Measurements from ENCODE around the gene NDUFS8.
A peak's percentile ranks its signal among the peaks of the same experiment; 100 is the strongest.

The NDUFS8 gene

GRCh38 chr11:68038718-68039525 is 8.4 kb downstream of the NDUFS8 start, which contains the start of gene TCIRG1:
Gene TCIRG1, plus strand, starts transcription at chr11:68039025. Its CDS starts 2,247 bp downstream, at chr11:68041272.
- Histone ChIP-seq H3K9ac (ENCODE audit: low read length in 2 of 2) (peak within 1 kb of the TSS; percentile 92 to 93), H3K36me3 (ENCODE audit: control insufficient read depth in 2 of 2, insufficient read depth in 2 of 2, low read length in 2 of 2) (peaks cover 4 to 8% of the 10 kb centered on the region in 2 donors), H3K4me1 (ENCODE audit: control insufficient read depth, insufficient read depth, low read length) (peaks cover 52% of the 10 kb centered on the region), H3K27ac (ENCODE audit: low read length) (peak within 1 kb of the TSS; percentile 86), H3K27me3 (ENCODE audit: control insufficient read depth in 1 of 2, insufficient read depth in 2 of 2, low read length in 2 of 2) (no peaks in the 10 kb centered on the region), H3K9me3 (ENCODE audit: control insufficient read depth in 2 of 2, low read length in 2 of 2) (no peaks in the 10 kb centered on the region), H3K4me3 (ENCODE audit: low read length in 2 of 2) (peak within 1 kb of the TSS; percentile 79 to 82)

GRCh38 chr11:68039526-68040086 is 9.1 kb downstream of the NDUFS8 start:
- H3K27ac ChIP-seq (ENCODE audit: low read length) = peak overlapping the region; percentile 86
- peaks cover 52% of the 10 kb centered on the region for H3K4me1 ChIP-seq (ENCODE audit: control insufficient read depth, insufficient read depth, low read length)
- peak overlapping the region; percentile 79 to 82 for H3K4me3 ChIP-seq (ENCODE audit: low read length in 2 of 2)
- H3K27me3 ChIP-seq (ENCODE audit: control insufficient read depth in 1 of 2, insufficient read depth in 2 of 2, low read length in 2 of 2) = no peaks in the 10 kb centered on the region
- peaks cover 0 to 7% of the 10 kb centered on the region in 2 donors for H3K36me3 ChIP-seq (ENCODE audit: control insufficient read depth in 2 of 2, insufficient read depth in 2 of 2, low read length in 2 of 2)
- H3K9me3 ChIP-seq (ENCODE audit: control insufficient read depth in 2 of 2, low read length in 2 of 2) = no peaks in the 10 kb centered on the region
- peak overlapping the region; percentile 92 to 93 for H3K9ac ChIP-seq (ENCODE audit: low read length in 2 of 2)

GRCh38 chr11:68040101-68040956 is 9.8 kb downstream of the NDUFS8 start:
- H3K4me3 ChIP-seq (ENCODE audit: low read length in 2 of 2) = peak overlapping the region; percentile 79 to 82
- peaks cover 0 to 14% of the 10 kb centered on the region in 2 donors for H3K36me3 ChIP-seq (ENCODE audit: control insufficient read depth in 2 of 2, insufficient read depth in 2 of 2, low read length in 2 of 2)
- H3K9ac ChIP-seq (ENCODE audit: low read length in 2 of 2) = peak overlapping the region; percentile 78 to 93
- no peaks in the 10 kb centered on the region for H3K9me3 ChIP-seq (ENCODE audit: control insufficient read depth in 2 of 2, low read length in 2 of 2)
- H3K4me1 ChIP-seq (ENCODE audit: control insufficient read depth, insufficient read depth, low read length) = peaks cover 52% of the 10 kb centered on the region
- H3K27ac ChIP-seq (ENCODE audit: low read length) = peak overlapping the region; percentile 86
- H3K27me3 ChIP-seq (ENCODE audit: control insufficient read depth in 1 of 2, insufficient read depth in 2 of 2, low read length in 2 of 2) = no peaks in the 10 kb centered on the region

DNA sequence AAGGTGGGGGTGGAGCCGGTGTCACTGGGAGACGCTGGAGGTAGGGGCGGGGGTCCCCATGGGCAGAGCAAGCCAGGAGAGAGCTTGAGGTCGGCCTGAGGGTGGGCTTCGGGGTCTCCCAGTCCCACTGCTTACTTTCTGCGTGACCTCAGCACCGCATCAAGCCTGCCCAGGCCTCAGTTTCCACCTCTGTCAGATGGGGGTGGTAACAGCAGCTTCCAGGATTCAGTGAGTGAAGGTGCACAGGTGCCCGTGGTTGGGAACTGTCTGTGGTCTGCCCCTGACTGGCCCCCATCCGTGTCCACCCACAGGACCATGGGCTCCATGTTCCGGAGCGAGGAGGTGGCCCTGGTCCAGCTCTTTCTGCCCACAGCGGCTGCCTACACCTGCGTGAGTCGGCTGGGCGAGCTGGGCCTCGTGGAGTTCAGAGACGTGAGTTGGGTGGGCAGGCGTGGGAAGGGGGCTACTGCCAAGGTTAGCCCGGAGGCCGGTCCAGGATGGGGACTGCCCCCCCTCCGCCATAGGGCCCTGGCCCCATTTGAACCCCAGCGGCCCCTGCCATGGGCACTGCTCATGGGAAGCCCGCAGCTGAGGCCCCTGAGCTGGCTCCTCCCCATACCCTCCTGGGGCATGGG is 10.6 kb downstream of the NDUFS8 start:
- Histone ChIP-seq H3K4me3 (ENCODE audit: low read length in 2 of 2) (peak overlapping the region; percentile 79 to 82), H3K36me3 (ENCODE audit: control insufficient read depth in 2 of 2, insufficient read depth in 2 of 2, low read length in 2 of 2) (peaks cover under 1 to 14% of the 10 kb centered on the region in 2 donors), H3K4me1 (ENCODE audit: control insufficient read depth, insufficient read depth, low read length) (peaks cover 52% of the 10 kb centered on the region), H3K9me3 (ENCODE audit: control insufficient read depth in 2 of 2, low read length in 2 of 2) (no peaks in the 10 kb centered on the region), H3K27ac (ENCODE audit: low read length) (peak overlapping the region; percentile 86), H3K9ac (ENCODE audit: low read length in 2 of 2) (peak overlapping the region; percentile 78 to 93), H3K27me3 (ENCODE audit: control insufficient read depth in 1 of 2, insufficient read depth in 2 of 2, low read length in 2 of 2) (no peaks in the 10 kb centered on the region)

DNA sequence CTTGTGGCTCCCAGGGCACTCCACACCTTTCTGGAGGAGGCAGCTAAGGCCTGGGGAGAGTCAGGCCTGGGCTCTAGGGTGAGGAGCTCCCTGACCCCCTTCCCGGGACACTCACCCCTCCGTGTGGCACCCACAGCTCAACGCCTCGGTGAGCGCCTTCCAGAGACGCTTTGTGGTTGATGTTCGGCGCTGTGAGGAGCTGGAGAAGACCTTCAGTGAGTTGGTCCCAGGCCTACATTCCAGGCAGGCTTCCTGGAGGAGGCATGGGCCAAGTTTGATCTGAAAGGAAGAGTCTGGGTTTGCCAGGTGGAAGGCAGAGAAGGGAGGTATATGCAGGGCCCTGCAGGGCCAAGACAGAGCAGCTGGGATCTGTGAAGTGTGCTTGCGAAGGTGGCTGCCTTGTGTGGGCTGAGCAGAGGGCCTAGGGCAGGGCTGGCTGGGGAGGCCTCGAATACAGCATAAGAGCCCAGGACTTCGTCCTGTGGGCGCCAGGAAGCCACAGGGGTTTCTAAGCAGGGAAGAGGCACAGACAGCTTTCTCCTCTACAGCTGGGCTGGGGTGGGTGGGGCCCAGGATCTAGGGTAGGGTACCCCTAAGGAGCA is 11.2 kb downstream of the NDUFS8 start:
- Histone ChIP-seq H3K9ac (ENCODE audit: low read length in 2 of 2) (no peak overlapping the region), H3K4me1 (ENCODE audit: control insufficient read depth, insufficient read depth, low read length) (peaks cover 52% of the 10 kb centered on the region), H3K36me3 (ENCODE audit: control insufficient read depth in 2 of 2, insufficient read depth in 2 of 2, low read length in 2 of 2) (peaks cover 5 to 14% of the 10 kb centered on the region in 2 donors), H3K4me3 (ENCODE audit: low read length in 2 of 2) (no peak overlapping the region), H3K27ac (ENCODE audit: low read length) (peak overlapping the region; percentile 86), H3K27me3 (ENCODE audit: control insufficient read depth in 1 of 2, insufficient read depth in 2 of 2, low read length in 2 of 2) (no peaks in the 10 kb centered on the region), H3K9me3 (ENCODE audit: control insufficient read depth in 2 of 2, low read length in 2 of 2) (no peaks in the 10 kb centered on the region)

DNA sequence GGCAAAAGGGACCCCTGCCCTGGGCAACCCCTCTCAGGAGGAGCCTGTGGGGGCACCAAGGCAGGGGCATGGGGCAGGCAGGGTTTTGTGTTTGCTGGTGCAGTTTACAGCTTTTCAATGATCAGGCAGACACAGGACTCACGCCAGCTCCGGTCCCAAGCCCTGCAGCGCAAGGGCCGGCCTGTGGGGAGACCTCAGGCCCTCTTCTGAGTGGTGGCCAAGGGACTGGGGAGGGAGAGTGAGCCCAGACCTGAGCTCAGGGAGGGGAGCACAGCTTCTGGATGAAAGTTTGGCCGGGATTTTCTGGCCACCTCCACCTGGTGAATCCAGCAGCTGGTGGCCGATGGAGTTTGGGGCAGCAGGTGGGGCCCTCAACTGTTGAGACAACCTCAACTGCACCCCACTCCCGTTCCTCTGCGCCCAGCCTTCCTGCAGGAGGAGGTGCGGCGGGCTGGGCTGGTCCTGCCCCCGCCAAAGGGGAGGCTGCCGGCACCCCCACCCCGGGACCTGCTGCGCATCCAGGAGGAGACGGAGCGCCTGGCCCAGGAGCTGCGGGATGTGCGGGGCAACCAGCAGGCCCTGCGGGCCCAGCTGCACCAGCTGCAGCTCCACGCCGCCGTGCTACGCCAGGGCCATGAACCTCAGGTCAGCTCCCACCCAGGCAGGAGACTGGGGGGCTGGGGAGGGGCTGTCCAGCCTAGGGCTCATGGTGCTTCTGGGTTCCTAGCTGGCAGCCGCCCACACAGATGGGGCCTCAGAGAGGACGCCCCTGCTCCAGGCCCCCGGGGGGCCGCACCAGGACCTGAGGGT is 11.9 kb downstream of the NDUFS8 start:
- H3K9me3 ChIP-seq (ENCODE audit: control insufficient read depth in 2 of 2, low read length in 2 of 2) = no peaks in the 10 kb centered on the region

DNA sequence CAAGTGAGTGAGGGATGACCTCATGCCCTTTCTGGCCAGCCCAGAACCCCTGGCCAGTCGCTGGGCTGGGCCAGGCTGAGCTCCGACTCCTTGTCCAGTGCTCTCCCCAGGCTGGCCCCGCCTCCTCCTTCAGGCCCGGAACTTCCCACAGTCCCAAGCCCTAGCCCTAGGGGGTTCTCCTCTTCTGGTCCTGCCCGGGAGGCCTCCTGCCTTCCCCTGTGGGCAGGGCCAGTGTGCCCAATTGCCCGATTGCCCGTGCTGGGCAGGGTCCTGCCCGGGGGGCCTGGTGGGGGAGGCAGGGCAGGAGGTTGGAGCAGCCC is 12.5 kb downstream of the NDUFS8 start:
- Histone ChIP-seq H3K4me1 (ENCODE audit: control insufficient read depth, insufficient read depth, low read length) (peaks cover 42% of the 10 kb centered on the region), H3K4me3 (ENCODE audit: low read length in 2 of 2) (no peak overlapping the region), H3K9ac (ENCODE audit: low read length in 2 of 2) (no peak overlapping the region), H3K9me3 (ENCODE audit: control insufficient read depth in 2 of 2, low read length in 2 of 2) (no peaks in the 10 kb centered on the region), H3K36me3 (ENCODE audit: control insufficient read depth in 2 of 2, insufficient read depth in 2 of 2, low read length in 2 of 2) (peaks cover 5 to 17% of the 10 kb centered on the region in 2 donors), H3K27me3 (ENCODE audit: control insufficient read depth in 1 of 2, insufficient read depth in 2 of 2, low read length in 2 of 2) (no peaks in the 10 kb centered on the region), H3K27ac (ENCODE audit: low read length) (no peak overlapping the region)

More for the DNA sequence above, 11.9 kb downstream of the NDUFS8 start:
- no peak overlapping the region for H3K9ac ChIP-seq (ENCODE audit: low read length in 2 of 2)
- H3K4me3 ChIP-seq (ENCODE audit: low read length in 2 of 2) = no peak overlapping the region
- peaks cover 47% of the 10 kb centered on the region for H3K4me1 ChIP-seq (ENCODE audit: control insufficient read depth, insufficient read depth, low read length)
- no peaks in the 10 kb centered on the region for H3K27me3 ChIP-seq (ENCODE audit: control insufficient read depth in 1 of 2, insufficient read depth in 2 of 2, low read length in 2 of 2)
- no peak overlapping the region for H3K27ac ChIP-seq (ENCODE audit: low read length)
- peaks cover 5 to 14% of the 10 kb centered on the region in 2 donors for H3K36me3 ChIP-seq (ENCODE audit: control insufficient read depth in 2 of 2, insufficient read depth in 2 of 2, low read length in 2 of 2)

DNA sequence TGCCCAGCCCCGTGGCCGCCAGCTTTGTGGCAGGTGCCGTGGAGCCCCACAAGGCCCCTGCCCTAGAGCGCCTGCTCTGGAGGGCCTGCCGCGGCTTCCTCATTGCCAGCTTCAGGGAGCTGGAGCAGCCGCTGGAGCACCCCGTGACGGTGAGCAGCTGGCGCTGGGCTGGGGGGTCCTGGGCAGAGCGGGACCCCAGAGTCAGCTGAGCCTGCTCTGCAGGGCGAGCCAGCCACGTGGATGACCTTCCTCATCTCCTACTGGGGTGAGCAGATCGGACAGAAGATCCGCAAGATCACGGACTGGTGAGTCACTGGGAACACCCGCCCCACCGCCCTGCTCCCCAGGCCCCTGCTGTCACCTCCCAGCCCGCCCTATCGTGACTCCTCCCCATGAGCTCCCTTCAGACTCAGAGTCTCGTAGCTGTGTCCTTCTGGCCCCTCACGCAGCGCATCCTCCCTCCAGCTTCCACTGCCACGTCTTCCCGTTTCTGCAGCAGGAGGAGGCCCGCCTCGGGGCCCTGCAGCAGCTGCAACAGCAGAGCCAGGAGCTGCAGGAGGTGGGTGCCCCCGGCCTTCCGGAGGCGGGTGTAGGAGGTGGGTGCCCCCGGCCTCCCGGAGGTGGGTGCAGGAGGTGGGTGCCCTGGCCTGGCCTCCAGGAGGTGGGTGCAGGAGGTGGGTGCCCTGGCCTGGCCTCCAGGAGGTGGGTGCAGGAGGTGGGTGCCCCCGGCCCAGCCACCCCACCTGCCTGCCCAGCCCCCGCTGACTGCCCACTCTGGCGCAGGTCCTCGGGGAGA is 13.1 kb downstream of the NDUFS8 start:
- Histone ChIP-seq H3K27ac (ENCODE audit: low read length) (no peak overlapping the region), H3K9ac (ENCODE audit: low read length in 2 of 2) (no peak overlapping the region), H3K4me1 (ENCODE audit: control insufficient read depth, insufficient read depth, low read length) (peaks cover 36% of the 10 kb centered on the region), H3K4me3 (ENCODE audit: low read length in 2 of 2) (no peak overlapping the region), H3K36me3 (ENCODE audit: control insufficient read depth in 2 of 2, insufficient read depth in 2 of 2, low read length in 2 of 2) (peaks cover 5 to 19% of the 10 kb centered on the region in 2 donors), H3K9me3 (ENCODE audit: control insufficient read depth in 2 of 2, low read length in 2 of 2) (no peaks in the 10 kb centered on the region), H3K27me3 (ENCODE audit: control insufficient read depth in 1 of 2, insufficient read depth in 2 of 2, low read length in 2 of 2) (no peaks in the 10 kb centered on the region)

- H3K27ac ChIP-seq (ENCODE audit: low read length) = no peak overlapping the region
- peaks cover 30% of the 10 kb centered on the region for H3K4me1 ChIP-seq (ENCODE audit: control insufficient read depth, insufficient read depth, low read length)
- H3K9ac ChIP-seq (ENCODE audit: low read length in 2 of 2) = no peak overlapping the region
- no peak overlapping the region for H3K4me3 ChIP-seq (ENCODE audit: low read length in 2 of 2)
- H3K27me3 ChIP-seq (ENCODE audit: control insufficient read depth in 1 of 2, insufficient read depth in 2 of 2, low read length in 2 of 2) = no peaks in the 10 kb centered on the region
- peaks cover 5 to 20% of the 10 kb centered on the region in 2 donors for H3K36me3 ChIP-seq (ENCODE audit: control insufficient read depth in 2 of 2, insufficient read depth in 2 of 2, low read length in 2 of 2)
- H3K9me3 ChIP-seq (ENCODE audit: control insufficient read depth in 2 of 2, low read length in 2 of 2) = no peaks in the 10 kb centered on the region
Observed at GRCh38 chr11:68044145-68044813, 13.8 kb downstream of the NDUFS8 start.

All from stomach smooth muscle (tissue), 2 donors.